ENCODE measurements around the gene PLD4.

The PLD4 gene

GRCh38 chr14:104975481-104976197 lies 51.0 kb downstream of the PLD4 start:
- H3K27ac Mint-ChIP-seq: no peak overlapping the region
- peaks cover 25% of the 10 kb centered on the region for H3K4me1 Mint-ChIP-seq
- peak; percentile 43 for DNase-seq
- no peaks in the 10 kb centered on the region for H3K36me3 Mint-ChIP-seq (ENCODE audit: low read depth)
- H3K27me3 Mint-ChIP-seq (ENCODE audit: low read depth, poor library complexity): peaks cover 49% of the 10 kb centered on the region
- H3K9me3 Mint-ChIP-seq: no peaks in the 10 kb centered on the region
- no peak for TF ChIP-seq CTCF (IDR thresholded peaks at IDR 0.05)
- no peak overlapping the region for H3K4me3 Mint-ChIP-seq

- DNase-seq: peak; percentile 90
- Mint-ChIP-seq H3K4me1 (peaks cover 25% of the 10 kb centered on the region), H3K4me3 (peak overlapping the region; percentile 68), H3K27me3 (ENCODE audit: low read depth, poor library complexity) (peaks cover 56% of the 10 kb centered on the region), H3K27ac (no peak overlapping the region), H3K36me3 (ENCODE audit: low read depth) (no peaks in the 10 kb centered on the region), H3K9me3 (no peaks in the 10 kb centered on the region)
- TF ChIP-seq CTCF (IDR thresholded peaks at IDR 0.05): peak; percentile 93
Observed at GRCh38 chr14:104976198-104977007, 51.7 kb downstream of the PLD4 start.

GRCh38 chr14:104977008-104977680 lies 52.5 kb downstream of the PLD4 start:
- H3K9me3 Mint-ChIP-seq: no peaks in the 10 kb centered on the region
- peaks cover 25% of the 10 kb centered on the region for H3K4me1 Mint-ChIP-seq
- TF ChIP-seq CTCF (IDR thresholded peaks at IDR 0.05): no peak
- H3K27ac Mint-ChIP-seq: no peak overlapping the region
- H3K36me3 Mint-ChIP-seq (ENCODE audit: low read depth): no peaks in the 10 kb centered on the region
- H3K27me3 Mint-ChIP-seq (ENCODE audit: low read depth, poor library complexity): peaks cover 58% of the 10 kb centered on the region
- H3K4me3 Mint-ChIP-seq: peak overlapping the region; percentile 88
- no peak for DNase-seq

GRCh38 chr14:104977681-104978653 lies 53.3 kb downstream of the PLD4 start, which contains the start of gene AHNAK2:
Gene AHNAK2, minus strand, starts transcription at chr14:104978374. Its CDS starts 137 bp downstream, at chr14:104978237.
- peaks cover 63% of the 10 kb centered on the region for H3K27me3 Mint-ChIP-seq (ENCODE audit: low read depth, poor library complexity)
- no peaks in the 10 kb centered on the region for H3K9me3 Mint-ChIP-seq
- H3K27ac Mint-ChIP-seq: no peak within 1 kb of the TSS
- H3K36me3 Mint-ChIP-seq (ENCODE audit: low read depth): no peaks in the 10 kb centered on the region
- peak within 1 kb of the TSS; percentile 88 for H3K4me3 Mint-ChIP-seq
- H3K4me1 Mint-ChIP-seq: peaks cover 25% of the 10 kb centered on the region
- peak; percentile 92 for DNase-seq
- TF ChIP-seq CTCF (IDR thresholded peaks at IDR 0.05): no peak

Measured in nephron progenitor cell (in vitro differentiated cells).